Activated naive CD4-positive, alpha-beta T cell treated with anti-CD3 and anti-CD28 coated beads, Interleukin-2, amount 50 U/mL, for 24 hours (primary cell): ENCODE measurements around the gene ZNF19.

Source experiments
- H3K27ac Mint-ChIP-seq: one replicate; pipeline ENCODE4 v1.8.0; 2021; ENCODE audit warnings: mild to moderate bottlenecking, mixed read lengths
- H3K27me3 Mint-ChIP-seq: one replicate; pipeline ENCODE4 v1.8.0; 2021; ENCODE audit warnings: mixed read lengths
- H3K36me3 Mint-ChIP-seq: one replicate; pipeline ENCODE4 v1.8.0; 2021; ENCODE audit warnings: mixed read lengths
- H3K4me1 Mint-ChIP-seq: one replicate; pipeline ENCODE4 v1.8.0; 2021; ENCODE audit warnings: mixed read lengths
- H3K4me3 Mint-ChIP-seq: one replicate; pipeline ENCODE4 v1.8.0; 2021; ENCODE audit warnings: mild to moderate bottlenecking, mixed read lengths
- H3K9me3 Mint-ChIP-seq: one replicate; pipeline ENCODE4 v1.8.0; 2021; ENCODE audit warnings: mixed read lengths

The ZNF19 gene

DNA sequence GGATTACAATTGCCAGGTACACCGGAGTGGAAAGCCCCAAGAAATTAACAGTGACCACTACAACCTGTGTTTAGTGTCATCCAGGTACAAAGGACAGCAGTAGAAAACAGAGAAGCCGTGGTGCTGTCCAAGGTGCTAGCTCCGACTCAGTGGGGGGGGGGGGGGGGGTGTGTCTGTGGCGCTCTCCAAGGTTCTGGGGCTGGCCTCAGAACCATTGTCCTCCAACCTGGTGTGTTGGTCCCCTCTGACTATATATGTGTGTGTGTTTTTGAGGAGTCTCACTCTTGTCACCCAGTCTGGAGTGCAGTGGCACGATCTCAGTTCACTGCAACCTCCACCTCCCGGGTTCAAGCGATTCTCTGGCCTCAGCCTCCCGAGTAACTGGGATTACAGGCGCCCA lies 21.3 kb downstream of the ZNF19 start:
- H3K36me3 Mint-ChIP-seq, result peaks cover 8% of the 10 kb centered on the region
- H3K27ac Mint-ChIP-seq, result no peak overlapping the region
- peaks cover 3% of the 10 kb centered on the region for H3K4me1 Mint-ChIP-seq
- H3K9me3 Mint-ChIP-seq, result no peaks in the 10 kb centered on the region
- no peaks in the 10 kb centered on the region for H3K27me3 Mint-ChIP-seq
- no peak overlapping the region for H3K4me3 Mint-ChIP-seq

DNA sequence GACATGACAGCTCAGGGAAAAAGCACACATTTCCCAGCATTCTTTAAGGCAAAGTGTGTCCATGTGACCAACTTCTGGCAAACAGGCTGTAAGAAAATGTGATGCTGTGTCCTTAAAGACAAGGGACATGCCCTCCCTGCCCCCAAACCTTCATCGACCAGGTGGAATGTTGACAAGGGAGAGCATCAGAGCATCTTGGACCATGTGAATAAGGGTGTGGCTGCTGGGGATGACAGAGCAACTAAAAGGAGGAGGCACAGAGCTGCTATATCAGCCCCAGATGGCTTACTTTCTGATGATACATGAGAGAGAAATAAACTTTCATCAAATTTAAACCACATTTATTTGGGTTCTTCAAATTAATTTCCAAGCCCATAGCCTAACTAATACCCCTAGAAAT lies 24.9 kb downstream of the ZNF19 start:
- Mint-ChIP-seq H3K27me3 (no peaks in the 10 kb centered on the region), H3K4me3 (no peak overlapping the region), H3K4me1 (peaks cover 25% of the 10 kb centered on the region), H3K36me3 (peaks cover 5% of the 10 kb centered on the region), H3K27ac (no peak overlapping the region), H3K9me3 (no peaks in the 10 kb centered on the region)

DNA sequence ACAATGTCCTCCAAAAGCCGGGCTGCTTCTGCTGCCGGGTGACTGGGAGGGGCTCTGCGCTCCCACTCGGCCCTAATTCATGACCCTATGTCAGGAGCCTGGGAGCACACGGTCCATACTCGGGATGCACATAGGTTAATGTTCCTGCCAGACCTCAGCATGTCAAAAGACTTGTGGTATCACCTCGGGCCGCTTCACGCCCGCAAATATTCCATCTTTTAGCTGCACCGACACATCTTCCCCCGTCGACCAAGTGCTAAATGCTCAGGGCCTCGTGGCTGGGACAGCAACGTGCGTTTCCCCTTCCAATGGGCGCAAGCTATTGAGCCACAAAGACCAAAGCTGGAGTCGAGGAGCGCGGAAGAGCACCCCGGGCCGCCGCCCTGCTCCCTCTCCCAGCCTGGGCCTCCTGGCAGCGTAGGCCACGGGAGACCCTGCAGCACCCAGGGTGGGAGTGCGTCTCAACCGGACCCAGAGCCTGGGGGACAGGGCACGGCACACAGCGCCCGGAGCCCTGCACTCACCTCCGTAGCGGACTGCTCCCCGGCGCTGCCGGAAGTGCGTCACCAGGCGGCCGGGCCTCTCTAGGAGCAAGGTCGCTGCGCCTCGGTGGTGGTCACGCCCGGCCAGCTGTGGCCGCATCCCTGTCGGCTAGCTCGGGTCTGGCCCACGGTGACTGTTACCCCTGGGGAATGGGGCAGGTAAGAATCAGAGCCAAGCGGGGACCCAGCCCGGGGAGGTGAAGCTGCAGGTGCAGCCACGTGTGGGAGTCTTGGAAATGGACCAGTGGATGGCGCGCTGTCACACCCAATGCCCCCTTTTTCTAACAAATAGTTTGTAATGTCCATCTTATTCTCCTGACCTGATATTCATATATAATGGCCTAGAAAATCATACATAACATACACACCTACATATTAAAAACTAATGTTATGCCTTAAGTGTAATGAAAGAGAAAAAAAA lies 27.2 kb downstream of the ZNF19 start, which contains the start of gene ZNF23:
ZNF23 (minus strand) TSS at position 562 of the 963 bp plus-strand sequence. CDS start 5,451 bp downstream, outside the sequence.
- Mint-ChIP-seq H3K4me1 (peaks cover 25% of the 10 kb centered on the region), H3K27ac (peak within 1 kb of the TSS; percentile 98), H3K36me3 (peaks cover 1% of the 10 kb centered on the region), H3K9me3 (no peaks in the 10 kb centered on the region), H3K27me3 (no peaks in the 10 kb centered on the region), H3K4me3 (peak within 1 kb of the TSS; percentile 97)

DNA sequence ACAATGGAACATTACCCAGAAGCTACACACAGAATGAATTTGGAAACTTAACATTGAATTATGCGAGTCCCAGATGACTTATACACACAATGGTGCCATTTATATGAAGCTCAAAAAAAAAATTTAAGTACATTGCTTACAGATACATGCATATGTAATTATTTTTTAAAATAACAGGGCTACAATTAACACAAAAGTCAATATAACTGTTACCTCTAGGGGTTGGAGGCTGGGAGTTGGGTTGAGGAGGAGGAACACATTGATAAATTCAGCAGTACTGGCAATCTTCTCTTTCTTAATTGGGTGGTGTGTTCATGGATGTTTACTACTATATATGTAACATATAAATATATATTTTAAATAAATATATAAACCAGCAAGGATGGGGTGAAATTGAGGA lies 28.2 kb downstream of the ZNF19 start:
- Mint-ChIP-seq H3K36me3 (peaks cover 4% of the 10 kb centered on the region), H3K4me3 (peak overlapping the region; percentile 97), H3K4me1 (peaks cover 25% of the 10 kb centered on the region), H3K27ac (peak overlapping the region; percentile 98), H3K27me3 (no peaks in the 10 kb centered on the region), H3K9me3 (no peaks in the 10 kb centered on the region)

DNA sequence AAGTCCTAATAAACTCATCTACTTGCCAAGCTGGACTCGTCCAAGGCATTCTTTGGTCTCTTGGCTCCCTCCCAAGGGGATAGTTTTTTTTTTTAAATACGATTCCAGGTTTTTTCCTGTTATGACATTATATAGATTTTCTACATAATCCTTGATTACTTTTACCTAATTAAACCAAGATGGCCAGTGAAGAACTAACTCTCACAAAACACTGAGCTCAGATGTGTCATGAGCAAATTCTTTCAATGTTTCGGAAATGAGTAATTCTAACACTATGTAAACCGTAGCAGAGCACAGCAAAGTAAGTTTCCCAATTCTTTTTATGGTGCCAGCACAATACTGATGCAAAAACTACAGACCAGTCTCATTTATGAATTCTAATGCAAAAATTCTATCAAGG lies 28.9 kb downstream of the ZNF19 start:
- no peaks in the 10 kb centered on the region for H3K27me3 Mint-ChIP-seq
- no peak overlapping the region for H3K27ac Mint-ChIP-seq
- no peaks in the 10 kb centered on the region for H3K9me3 Mint-ChIP-seq
- H3K4me3 Mint-ChIP-seq, result peak overlapping the region; percentile 97
- peaks cover 25% of the 10 kb centered on the region for H3K4me1 Mint-ChIP-seq
- peaks cover 8% of the 10 kb centered on the region for H3K36me3 Mint-ChIP-seq

DNA sequence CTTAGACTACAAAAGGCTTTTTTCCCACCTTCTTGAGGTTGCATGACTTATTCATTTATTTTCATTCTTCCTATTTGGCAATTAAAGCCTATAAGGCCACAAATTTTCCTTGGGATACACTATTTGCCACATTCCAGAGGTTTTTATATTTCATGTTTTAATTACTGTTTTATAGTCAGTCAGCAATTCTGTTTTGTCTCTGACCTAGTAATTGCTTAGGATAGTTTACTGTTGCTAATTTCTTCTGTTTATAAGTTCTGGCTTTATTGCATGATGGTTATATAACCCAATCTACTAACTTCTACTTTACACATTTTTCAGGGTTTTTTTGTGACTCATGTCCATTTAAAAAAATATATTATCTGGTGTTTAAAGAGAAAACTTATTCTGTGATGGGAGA lies 29.6 kb downstream of the ZNF19 start:
- H3K36me3 Mint-ChIP-seq, result peaks cover 15% of the 10 kb centered on the region
- no peaks in the 10 kb centered on the region for H3K9me3 Mint-ChIP-seq
- no peak overlapping the region for H3K27ac Mint-ChIP-seq
- peaks cover 25% of the 10 kb centered on the region for H3K4me1 Mint-ChIP-seq
- H3K4me3 Mint-ChIP-seq, result no peak overlapping the region
- H3K27me3 Mint-ChIP-seq, result no peaks in the 10 kb centered on the region

DNA sequence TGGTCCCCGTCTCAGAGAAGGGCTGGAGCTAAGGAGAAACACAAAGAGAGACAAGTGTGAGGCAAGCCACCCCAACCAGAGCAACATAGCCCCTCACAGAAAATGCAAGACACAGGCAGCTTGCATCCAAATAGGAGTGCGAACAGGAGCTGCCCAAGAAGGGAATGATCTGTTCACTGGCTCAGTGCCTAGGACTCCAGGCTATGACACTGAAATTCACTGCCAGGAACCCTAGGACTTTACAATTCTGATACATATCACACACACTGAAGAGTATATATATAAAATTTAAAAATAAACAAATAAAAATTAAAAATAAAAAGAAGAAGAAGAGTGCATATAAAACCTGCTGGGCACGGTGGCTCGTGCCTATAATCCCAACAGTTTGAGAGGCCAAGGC lies 32.3 kb downstream of the ZNF19 start:
- Mint-ChIP-seq H3K4me1 (peaks cover 14% of the 10 kb centered on the region), H3K9me3 (peaks cover 10% of the 10 kb centered on the region), H3K27me3 (no peaks in the 10 kb centered on the region)

DNA sequence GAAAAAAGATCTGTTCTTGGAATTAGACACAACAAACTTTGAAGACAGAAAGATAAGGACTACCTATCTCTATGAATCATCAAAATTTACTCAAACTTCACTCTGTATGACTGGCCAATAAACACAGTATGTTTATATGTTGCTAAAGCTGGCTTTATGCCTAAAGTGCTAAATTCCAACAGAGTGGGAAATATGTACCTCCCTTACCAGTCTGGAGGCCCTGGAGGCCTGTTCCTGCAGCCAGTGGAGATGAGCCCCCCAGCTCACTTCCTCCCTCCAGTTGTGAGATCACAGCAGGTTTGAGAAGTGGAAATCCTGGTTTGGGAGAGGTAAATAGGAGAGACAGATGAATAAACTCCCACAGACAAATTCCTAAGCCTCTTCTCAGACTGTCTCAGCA lies 36.1 kb downstream of the ZNF19 start:
- Mint-ChIP-seq H3K36me3 (peaks cover 72% of the 10 kb centered on the region), H3K4me3 (no peak overlapping the region), H3K27ac (no peak overlapping the region), H3K4me1 (no peaks in the 10 kb centered on the region), H3K27me3 (no peaks in the 10 kb centered on the region), H3K9me3 (peaks cover 19% of the 10 kb centered on the region)

More for the DNA sequence above, 32.3 kb downstream of the ZNF19 start:
- Mint-ChIP-seq H3K4me3 (no peak overlapping the region), H3K36me3 (peaks cover 37% of the 10 kb centered on the region), H3K27ac (no peak overlapping the region)

DNA sequence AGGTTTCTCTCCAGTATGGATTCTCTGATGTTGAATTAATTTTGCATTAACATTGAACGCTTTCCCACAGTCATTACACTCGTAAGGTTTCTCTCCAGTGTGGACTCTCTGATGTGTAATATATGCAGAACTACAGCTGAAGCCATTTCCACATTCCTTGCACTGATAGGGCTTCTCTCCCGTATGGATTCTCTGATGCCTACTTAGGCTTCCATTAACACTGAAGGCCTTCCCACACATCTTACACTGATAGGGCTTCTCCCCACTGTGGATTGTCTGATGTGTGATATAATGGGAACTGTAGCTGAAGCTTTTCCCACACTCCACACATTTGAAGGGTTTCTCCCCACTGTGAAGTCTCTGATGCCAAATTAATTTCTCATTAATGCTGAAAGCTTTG lies 40.1 kb downstream of the ZNF19 start:
- Mint-ChIP-seq H3K36me3 (peaks cover 59% of the 10 kb centered on the region), H3K27ac (no peak overlapping the region), H3K27me3 (no peaks in the 10 kb centered on the region), H3K4me3 (no peak overlapping the region), H3K4me1 (no peaks in the 10 kb centered on the region), H3K9me3 (peaks cover 19% of the 10 kb centered on the region)

DNA sequence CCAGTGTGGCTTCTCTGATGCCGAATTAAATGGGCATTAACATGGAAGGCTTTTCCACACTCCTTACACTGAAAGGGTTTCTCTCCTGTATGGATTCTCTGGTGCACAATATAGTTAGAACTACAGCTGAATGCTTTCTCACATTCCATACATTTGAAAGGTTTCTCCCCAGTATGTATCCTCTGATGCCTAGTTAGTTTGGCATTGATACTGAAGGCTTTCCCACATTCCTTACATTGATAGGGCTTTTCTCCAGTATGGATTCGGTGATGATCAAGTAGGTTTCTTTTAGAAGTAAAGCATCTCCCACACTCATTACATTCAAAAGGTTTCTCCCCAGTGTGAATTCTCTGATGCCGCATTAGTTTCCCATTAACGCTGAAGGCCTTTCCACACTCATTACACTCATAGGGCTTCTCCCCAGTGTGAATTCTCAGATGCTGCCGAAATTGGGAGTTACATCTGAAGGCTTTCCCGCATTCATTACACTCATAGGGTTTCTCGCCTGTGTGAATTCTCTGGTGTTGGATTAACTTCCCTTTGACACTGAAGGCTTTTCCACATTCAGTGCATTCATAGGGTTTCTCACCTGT lies 40.8 kb downstream of the ZNF19 start:
- Mint-ChIP-seq H3K27ac (no peak overlapping the region), H3K4me1 (no peaks in the 10 kb centered on the region), H3K27me3 (no peaks in the 10 kb centered on the region), H3K9me3 (peaks cover 19% of the 10 kb centered on the region), H3K4me3 (no peak overlapping the region), H3K36me3 (peaks cover 58% of the 10 kb centered on the region)

DNA sequence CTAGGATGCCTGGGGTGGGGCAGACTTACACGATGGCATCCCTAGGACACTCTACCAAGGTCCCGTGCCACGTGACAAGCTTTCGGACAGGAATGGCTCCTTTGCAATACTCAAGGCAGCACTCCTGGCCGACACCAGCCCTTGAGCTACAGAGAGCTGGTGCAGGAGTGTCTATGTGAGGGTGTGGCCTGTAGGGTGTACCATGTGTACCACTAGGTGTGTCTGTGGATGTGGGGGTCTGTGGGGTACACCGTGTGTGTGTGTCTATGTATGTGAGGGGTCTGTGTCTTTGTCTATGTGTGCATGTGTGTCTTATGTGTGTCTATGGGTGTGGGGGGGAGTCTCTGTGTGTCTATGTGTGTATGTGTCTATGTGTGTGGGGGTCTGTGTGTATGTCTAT lies 45.4 kb downstream of the ZNF19 start:
- peaks cover 15% of the 10 kb centered on the region for H3K36me3 Mint-ChIP-seq
- no peaks in the 10 kb centered on the region for H3K9me3 Mint-ChIP-seq
- no peak overlapping the region for H3K4me3 Mint-ChIP-seq
- H3K27ac Mint-ChIP-seq, result no peak overlapping the region
- H3K4me1 Mint-ChIP-seq, result no peaks in the 10 kb centered on the region
- peaks cover 7% of the 10 kb centered on the region for H3K27me3 Mint-ChIP-seq

DNA sequence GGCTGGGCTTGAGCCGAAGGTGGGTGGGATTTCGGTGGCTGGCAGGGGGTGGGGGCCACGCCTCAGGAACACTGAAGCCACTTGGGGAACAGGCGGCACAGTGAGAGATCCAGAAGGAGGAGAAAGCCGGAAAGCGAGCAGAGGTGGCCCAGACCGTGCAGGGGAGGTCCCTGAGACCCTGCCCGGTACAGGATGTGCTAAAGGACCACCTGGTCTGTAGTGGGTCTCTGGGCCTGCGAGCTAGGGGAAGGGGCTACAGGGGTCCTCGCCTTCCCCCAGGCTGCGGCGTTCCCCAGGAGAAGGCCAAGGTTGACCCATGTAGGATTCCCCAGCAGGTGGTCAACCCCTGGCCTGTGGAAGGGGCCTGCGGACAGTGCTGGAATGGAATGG lies 47.1 kb downstream of the ZNF19 start, which contains the start of gene TLE7:
TLE7 (minus strand) TSS at position 4 of the 390 bp plus-strand sequence. CDS start 8,730 bp downstream, outside the sequence.
- Mint-ChIP-seq H3K4me1 (no peaks in the 10 kb centered on the region), H3K9me3 (no peaks in the 10 kb centered on the region), H3K4me3 (no peak within 1 kb of the TSS), H3K27me3 (peaks cover 11% of the 10 kb centered on the region), H3K27ac (no peak within 1 kb of the TSS), H3K36me3 (peaks cover 3% of the 10 kb centered on the region)

DNA sequence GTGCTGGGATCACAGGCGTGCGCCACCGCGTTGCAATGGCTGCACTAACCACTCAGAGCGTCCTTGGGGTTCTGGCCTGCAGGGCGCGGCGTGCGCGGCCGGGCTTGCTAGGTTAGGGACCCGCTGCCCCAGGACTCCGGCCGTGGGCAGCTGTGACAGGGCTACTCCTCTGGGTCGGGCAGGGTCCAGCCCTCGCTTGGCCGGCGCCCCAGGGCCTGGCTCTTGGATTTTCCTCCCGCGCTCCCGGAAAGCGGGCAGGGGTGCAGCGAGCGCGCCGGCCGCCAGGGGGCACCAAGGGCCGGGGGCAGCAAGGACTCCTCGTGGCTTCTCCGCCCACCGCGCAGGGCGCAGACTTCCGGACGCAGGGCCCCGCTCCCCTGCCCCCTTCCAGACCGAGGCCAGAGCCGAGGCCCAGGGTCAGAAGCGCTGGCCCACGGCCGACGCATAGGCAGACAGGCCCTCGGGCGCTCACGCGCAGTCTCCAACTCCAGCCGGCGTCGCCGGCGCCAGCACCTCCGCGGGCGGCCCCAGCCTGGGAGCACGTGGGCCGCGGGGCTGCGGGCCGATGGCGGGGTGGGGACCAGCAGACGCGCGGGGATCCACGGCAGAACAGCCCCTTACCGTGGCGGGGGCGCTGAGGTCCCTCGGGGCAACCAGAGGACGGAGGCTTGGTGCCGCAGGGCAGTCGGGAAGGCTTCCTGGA lies 47.6 kb downstream of the ZNF19 start:
- Mint-ChIP-seq H3K36me3 (peaks cover 3% of the 10 kb centered on the region), H3K27ac (no peak overlapping the region), H3K9me3 (no peaks in the 10 kb centered on the region), H3K4me3 (no peak overlapping the region), H3K27me3 (peaks cover 11% of the 10 kb centered on the region), H3K4me1 (no peaks in the 10 kb centered on the region)

DNA sequence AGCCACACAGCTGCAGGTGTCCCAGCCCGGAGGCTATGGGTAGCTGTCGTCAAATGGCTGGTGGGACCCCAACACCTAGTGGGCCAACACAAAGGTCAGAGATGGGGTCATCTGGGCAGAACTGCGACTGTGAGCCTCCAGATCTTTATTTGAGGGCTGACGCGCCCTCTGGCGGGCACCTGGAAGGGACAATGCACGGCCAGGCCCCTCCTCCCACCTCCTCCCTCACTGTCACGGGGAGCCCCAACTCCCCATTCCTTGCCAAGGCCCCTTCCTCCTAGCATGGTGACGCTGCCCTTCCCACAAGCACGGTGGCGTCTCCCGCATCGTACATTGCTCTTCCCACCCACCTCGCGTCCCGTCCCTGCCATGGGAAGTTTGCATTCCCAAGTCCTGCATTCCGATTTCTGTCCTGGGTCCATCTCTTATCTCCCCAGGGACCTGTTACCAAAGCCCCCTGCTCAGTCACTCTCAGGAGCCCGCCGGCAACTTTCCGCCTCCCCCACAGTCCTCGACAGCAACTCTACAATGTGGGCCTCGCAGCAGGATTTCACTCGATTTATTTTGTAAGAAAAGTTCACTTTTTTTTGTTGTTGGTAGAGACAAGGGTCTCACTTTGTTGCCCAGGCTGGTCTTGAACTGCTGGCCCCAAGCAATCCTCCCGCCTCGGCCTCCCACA lies 48.3 kb downstream of the ZNF19 start:
- no peaks in the 10 kb centered on the region for H3K9me3 Mint-ChIP-seq
- no peak overlapping the region for H3K27ac Mint-ChIP-seq
- H3K36me3 Mint-ChIP-seq, result peaks cover 3% of the 10 kb centered on the region
- H3K27me3 Mint-ChIP-seq, result peaks cover 13% of the 10 kb centered on the region
- H3K4me1 Mint-ChIP-seq, result no peaks in the 10 kb centered on the region
- H3K4me3 Mint-ChIP-seq, result no peak overlapping the region

DNA sequence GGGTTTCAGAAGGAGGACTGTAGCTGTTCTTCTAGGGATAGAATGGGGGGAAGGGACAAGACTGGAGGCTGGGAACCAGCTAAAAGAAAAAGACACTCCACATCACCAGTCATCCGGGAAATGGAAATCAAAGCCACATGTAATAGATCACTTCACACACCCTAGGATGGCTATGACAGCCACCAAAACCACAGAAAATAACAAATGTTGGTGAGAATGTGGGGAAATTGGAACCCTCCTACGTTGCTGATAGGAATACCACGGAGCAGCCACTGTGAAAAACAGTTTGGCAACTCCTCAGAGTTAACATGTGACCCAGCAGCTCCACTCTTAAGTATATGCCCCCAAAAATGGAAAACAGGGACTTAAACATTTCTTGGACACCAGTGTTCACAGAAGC lies 49.6 kb downstream of the ZNF19 start:
- no peak overlapping the region for H3K27ac Mint-ChIP-seq

More for the DNA sequence above, 49.6 kb downstream of the ZNF19 start:
- Mint-ChIP-seq H3K9me3 (no peaks in the 10 kb centered on the region), H3K4me1 (no peaks in the 10 kb centered on the region), H3K27me3 (peaks cover 13% of the 10 kb centered on the region), H3K4me3 (no peak overlapping the region), H3K36me3 (peaks cover 3% of the 10 kb centered on the region)
